ENCODE results near the gene CLSTN1.
"Not testable (repeated sequence)": the region's sequence is repeated elsewhere in the genome, so short reads cannot be mapped to it uniquely, and the experiment has no call there.

The CLSTN1 gene

GRCh38 chr1:9794081-9794480, 29.7 kb downstream of the CLSTN1 start:
- no peak for DNase-seq

- no peak for DNase-seq
Observed at GRCh38 chr1:9793291-9793690, 30.5 kb downstream of the CLSTN1 start.

GRCh38 chr1:9792156-9793042, 31.4 kb downstream of the CLSTN1 start:
- peak; percentile 94 for DNase-seq

- not testable (repeated sequence) for DNase-seq
Observed at GRCh38 chr1:9789700-9790099, 34.1 kb downstream of the CLSTN1 start.

GRCh38 chr1:9787702-9788101, 36.1 kb downstream of the CLSTN1 start:
- no peak for DNase-seq

- DNase-seq = no peak
Observed at GRCh38 chr1:9785406-9785805, 38.4 kb downstream of the CLSTN1 start.

- peak; percentile 48 for DNase-seq
Observed at GRCh38 chr1:9784508-9785133, 39.1 kb downstream of the CLSTN1 start.

- no peak for DNase-seq
Observed at GRCh38 chr1:9782897-9783296, 40.9 kb downstream of the CLSTN1 start.

GRCh38 chr1:9782116-9782751, 41.5 kb downstream of the CLSTN1 start:
- no peak for DNase-seq

GRCh38 chr1:9780554-9781110, 43.1 kb downstream of the CLSTN1 start:
- DNase-seq = no peak

GRCh38 chr1:9778905-9779304, 44.9 kb downstream of the CLSTN1 start:
- no peak for DNase-seq

- DNase-seq = no peak
Observed at GRCh38 chr1:9776685-9777084, 47.1 kb downstream of the CLSTN1 start.

- DNase-seq = no peak
Observed at GRCh38 chr1:9774712-9775679, 48.8 kb downstream of the CLSTN1 start.

GRCh38 chr1:9770298-9770697, 53.5 kb downstream of the CLSTN1 start:
- DNase-seq = no peak

- DNase-seq = no peak
Observed at GRCh38 chr1:9768983-9769382, 54.8 kb downstream of the CLSTN1 start.

GRCh38 chr1:9767964-9768668, 55.6 kb downstream of the CLSTN1 start:
- no peak for DNase-seq

- DNase-seq = no peak
Observed at GRCh38 chr1:9766759-9767442, 56.9 kb downstream of the CLSTN1 start.

- DNase-seq = no peak
Observed at GRCh38 chr1:9764550-9764949, 59.2 kb downstream of the CLSTN1 start.

GRCh38 chr1:9763914-9764313, 59.9 kb downstream of the CLSTN1 start:
- DNase-seq = no peak

- not testable (repeated sequence) for DNase-seq
Observed at GRCh38 chr1:9762446-9762845, 61.3 kb downstream of the CLSTN1 start.

GRCh38 chr1:9761855-9762254, 61.9 kb downstream of the CLSTN1 start:
- no peak for DNase-seq

Data from NCI-H1105 (cell line).